ENCODE data around the gene NFKBIZ. TPM values are rescaled to one million over a fixed set of nuclear protein-coding genes. Genes with fewer than 3 reads are reported as not detected.

Gene NFKBIZ
- total RNA-seq, 1 experiment from 2014 or later, result 15.1 TPM

DNA sequence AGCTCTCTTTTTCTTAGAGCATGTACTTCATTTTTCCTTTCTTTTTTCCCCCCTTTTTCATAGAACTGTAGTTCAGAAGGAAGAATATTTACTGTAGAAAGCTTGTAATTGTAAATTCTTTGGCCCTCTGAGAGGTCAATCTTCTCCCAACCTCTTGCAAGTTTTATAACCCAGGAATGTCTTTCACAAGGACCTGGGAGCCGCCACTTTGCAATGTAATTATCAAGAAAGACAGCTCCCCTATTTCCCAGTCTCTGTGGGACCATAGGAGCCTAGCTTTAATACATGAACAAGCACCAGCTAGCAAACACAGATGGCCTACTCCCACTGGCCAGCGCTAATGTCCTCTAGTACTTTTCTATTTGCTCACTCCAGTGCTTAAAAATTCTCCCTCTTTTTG lies 51.4 kb downstream of the NFKBIZ start:
- DNase-seq (ENCODE audit: low spot score) (no peak), ATAC-seq (no peak)
- TF ChIP-seq, protein P1, sequence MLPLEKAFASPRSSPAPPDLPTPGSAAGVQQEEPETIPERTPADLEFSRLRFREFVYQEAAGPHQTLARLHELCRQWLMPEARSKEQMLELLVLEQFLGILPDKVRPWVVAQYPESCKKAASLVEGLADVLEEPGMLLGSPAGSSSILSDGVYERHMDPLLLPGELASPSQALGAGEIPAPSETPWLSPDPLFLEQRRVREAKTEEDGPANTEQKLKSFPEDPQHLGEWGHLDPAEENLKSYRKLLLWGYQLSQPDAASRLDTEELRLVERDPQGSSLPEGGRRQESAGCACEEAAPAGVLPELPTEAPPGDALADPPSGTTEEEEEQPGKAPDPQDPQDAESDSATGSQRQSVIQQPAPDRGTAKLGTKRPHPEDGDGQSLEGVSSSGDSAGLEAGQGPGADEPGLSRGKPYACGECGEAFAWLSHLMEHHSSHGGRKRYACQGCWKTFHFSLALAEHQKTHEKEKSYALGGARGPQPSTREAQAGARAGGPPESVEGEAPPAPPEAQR (CRISPR knock-in tag; IDR thresholded peaks at IDR 0.05), result no peak
- TF ChIP-seq NR3C1 (CRISPR knock-in tag; conservative IDR thresholded peaks at IDR 0.05; ENCODE audit: low read depth), result no peak
- TF ChIP-seq, protein P2, sequence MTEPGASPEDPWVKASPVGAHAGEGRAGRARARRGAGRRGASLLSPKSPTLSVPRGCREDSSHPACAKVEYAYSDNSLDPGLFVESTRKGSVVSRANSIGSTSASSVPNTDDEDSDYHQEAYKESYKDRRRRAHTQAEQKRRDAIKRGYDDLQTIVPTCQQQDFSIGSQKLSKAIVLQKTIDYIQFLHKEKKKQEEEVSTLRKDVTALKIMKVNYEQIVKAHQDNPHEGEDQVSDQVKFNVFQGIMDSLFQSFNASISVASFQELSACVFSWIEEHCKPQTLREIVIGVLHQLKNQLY (CRISPR knock-in tag; IDR thresholded peaks at IDR 0.05), result no peak
- no peak for TF ChIP-seq ZNF671 (CRISPR knock-in tag; IDR thresholded peaks at IDR 0.05)
- TF ChIP-seq NFE2L1 (CRISPR knock-in tag; IDR thresholded peaks at IDR 0.05), result no peak
- TF ChIP-seq ZBTB21 (CRISPR knock-in tag; IDR thresholded peaks at IDR 0.05; ENCODE audit: borderline replicate concordance), result no peak
- no peak for TF ChIP-seq ESRRA (CRISPR knock-in tag; IDR thresholded peaks at IDR 0.05; ENCODE audit: borderline replicate concordance)
- TF ChIP-seq, protein P3, sequence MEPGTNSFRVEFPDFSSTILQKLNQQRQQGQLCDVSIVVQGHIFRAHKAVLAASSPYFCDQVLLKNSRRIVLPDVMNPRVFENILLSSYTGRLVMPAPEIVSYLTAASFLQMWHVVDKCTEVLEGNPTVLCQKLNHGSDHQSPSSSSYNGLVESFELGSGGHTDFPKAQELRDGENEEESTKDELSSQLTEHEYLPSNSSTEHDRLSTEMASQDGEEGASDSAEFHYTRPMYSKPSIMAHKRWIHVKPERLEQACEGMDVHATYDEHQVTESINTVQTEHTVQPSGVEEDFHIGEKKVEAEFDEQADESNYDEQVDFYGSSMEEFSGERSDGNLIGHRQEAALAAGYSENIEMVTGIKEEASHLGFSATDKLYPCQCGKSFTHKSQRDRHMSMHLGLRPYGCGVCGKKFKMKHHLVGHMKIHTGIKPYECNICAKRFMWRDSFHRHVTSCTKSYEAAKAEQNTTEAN (CRISPR knock-in tag; IDR thresholded peaks at IDR 0.05), result no peak
- TF ChIP-seq TCF7 (CRISPR knock-in tag; IDR thresholded peaks at IDR 0.05; ENCODE audit: low read depth), result no peak
- TF ChIP-seq CBFB (CRISPR knock-in tag; IDR thresholded peaks at IDR 0.05; ENCODE audit: low read depth), result no peak
- TF ChIP-seq, protein P4, sequence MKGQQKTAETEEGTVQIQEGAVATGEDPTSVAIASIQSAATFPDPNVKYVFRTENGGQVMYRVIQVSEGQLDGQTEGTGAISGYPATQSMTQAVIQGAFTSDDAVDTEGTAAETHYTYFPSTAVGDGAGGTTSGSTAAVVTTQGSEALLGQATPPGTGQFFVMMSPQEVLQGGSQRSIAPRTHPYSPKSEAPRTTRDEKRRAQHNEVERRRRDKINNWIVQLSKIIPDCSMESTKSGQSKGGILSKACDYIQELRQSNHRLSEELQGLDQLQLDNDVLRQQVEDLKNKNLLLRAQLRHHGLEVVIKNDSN (CRISPR knock-in tag; IDR thresholded peaks at IDR 0.05), result no peak
- TF ChIP-seq, protein P5, sequence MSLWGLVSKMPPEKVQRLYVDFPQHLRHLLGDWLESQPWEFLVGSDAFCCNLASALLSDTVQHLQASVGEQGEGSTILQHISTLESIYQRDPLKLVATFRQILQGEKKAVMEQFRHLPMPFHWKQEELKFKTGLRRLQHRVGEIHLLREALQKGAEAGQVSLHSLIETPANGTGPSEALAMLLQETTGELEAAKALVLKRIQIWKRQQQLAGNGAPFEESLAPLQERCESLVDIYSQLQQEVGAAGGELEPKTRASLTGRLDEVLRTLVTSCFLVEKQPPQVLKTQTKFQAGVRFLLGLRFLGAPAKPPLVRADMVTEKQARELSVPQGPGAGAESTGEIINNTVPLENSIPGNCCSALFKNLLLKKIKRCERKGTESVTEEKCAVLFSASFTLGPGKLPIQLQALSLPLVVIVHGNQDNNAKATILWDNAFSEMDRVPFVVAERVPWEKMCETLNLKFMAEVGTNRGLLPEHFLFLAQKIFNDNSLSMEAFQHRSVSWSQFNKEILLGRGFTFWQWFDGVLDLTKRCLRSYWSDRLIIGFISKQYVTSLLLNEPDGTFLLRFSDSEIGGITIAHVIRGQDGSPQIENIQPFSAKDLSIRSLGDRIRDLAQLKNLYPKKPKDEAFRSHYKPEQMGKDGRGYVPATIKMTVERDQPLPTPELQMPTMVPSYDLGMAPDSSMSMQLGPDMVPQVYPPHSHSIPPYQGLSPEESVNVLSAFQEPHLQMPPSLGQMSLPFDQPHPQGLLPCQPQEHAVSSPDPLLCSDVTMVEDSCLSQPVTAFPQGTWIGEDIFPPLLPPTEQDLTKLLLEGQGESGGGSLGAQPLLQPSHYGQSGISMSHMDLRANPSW (CRISPR knock-in tag; conservative IDR thresholded peaks at IDR 0.05; ENCODE audit: low read depth), result no peak
- TF ChIP-seq ZNF219 (CRISPR knock-in tag; IDR thresholded peaks at IDR 0.05; ENCODE audit: borderline replicate concordance), result no peak
- no peak for TF ChIP-seq ETV6 (CRISPR knock-in tag; IDR thresholded peaks at IDR 0.05)
- TF ChIP-seq, protein P6, sequence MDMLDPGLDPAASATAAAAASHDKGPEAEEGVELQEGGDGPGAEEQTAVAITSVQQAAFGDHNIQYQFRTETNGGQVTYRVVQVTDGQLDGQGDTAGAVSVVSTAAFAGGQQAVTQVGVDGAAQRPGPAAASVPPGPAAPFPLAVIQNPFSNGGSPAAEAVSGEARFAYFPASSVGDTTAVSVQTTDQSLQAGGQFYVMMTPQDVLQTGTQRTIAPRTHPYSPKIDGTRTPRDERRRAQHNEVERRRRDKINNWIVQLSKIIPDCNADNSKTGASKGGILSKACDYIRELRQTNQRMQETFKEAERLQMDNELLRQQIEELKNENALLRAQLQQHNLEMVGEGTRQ (CRISPR knock-in tag; IDR thresholded peaks at IDR 0.05), result no peak
- TF ChIP-seq CREB1 (CRISPR knock-in tag; IDR thresholded peaks at IDR 0.05), result no peak
- TF ChIP-seq, protein P7, sequence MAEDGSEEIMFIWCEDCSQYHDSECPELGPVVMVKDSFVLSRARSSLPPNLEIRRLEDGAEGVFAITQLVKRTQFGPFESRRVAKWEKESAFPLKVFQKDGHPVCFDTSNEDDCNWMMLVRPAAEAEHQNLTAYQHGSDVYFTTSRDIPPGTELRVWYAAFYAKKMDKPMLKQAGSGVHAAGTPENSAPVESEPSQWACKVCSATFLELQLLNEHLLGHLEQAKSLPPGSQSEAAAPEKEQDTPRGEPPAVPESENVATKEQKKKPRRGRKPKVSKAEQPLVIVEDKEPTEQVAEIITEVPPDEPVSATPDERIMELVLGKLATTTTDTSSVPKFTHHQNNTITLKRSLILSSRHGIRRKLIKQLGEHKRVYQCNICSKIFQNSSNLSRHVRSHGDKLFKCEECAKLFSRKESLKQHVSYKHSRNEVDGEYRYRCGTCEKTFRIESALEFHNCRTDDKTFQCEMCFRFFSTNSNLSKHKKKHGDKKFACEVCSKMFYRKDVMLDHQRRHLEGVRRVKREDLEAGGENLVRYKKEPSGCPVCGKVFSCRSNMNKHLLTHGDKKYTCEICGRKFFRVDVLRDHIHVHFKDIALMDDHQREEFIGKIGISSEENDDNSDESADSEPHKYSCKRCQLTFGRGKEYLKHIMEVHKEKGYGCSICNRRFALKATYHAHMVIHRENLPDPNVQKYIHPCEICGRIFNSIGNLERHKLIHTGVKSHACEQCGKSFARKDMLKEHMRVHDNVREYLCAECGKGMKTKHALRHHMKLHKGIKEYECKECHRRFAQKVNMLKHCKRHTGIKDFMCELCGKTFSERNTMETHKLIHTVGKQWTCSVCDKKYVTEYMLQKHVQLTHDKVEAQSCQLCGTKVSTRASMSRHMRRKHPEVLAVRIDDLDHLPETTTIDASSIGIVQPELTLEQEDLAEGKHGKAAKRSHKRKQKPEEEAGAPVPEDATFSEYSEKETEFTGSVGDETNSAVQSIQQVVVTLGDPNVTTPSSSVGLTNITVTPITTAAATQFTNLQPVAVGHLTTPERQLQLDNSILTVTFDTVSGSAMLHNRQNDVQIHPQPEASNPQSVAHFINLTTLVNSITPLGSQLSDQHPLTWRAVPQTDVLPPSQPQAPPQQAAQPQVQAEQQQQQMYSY (CRISPR knock-in tag; IDR thresholded peaks at IDR 0.05), result no peak
- TF ChIP-seq MXD4 (CRISPR knock-in tag; IDR thresholded peaks at IDR 0.05; ENCODE audit: borderline replicate concordance), result no peak
- no peak for TF ChIP-seq PRRX2 (CRISPR knock-in tag; IDR thresholded peaks at IDR 0.05)
- POLR2A ChIA-PET, result no interaction called here
- H3K9me3 Mint-ChIP-seq, result peaks cover 15% of the 10 kb centered on the region
- peaks cover 13% of the 10 kb centered on the region for H3K4me1 Mint-ChIP-seq
- CTCF ChIA-PET, result no interaction called here
- no peak overlapping the region for H3K4me3 Mint-ChIP-seq
- peaks cover 11% of the 10 kb centered on the region for H3K36me3 Mint-ChIP-seq
- H3K27me3 Mint-ChIP-seq (ENCODE audit: low read depth), result no peaks in the 10 kb centered on the region; the same call in 1 of the 2 replicates
- no peak overlapping the region for H3K27ac Mint-ChIP-seq

All from WTC11 (cell line).